SK-N-SH (cell line): Measurements from ENCODE around the gene MT1H. TPM values are rescaled to one million over a fixed set of nuclear protein-coding genes. Genes with fewer than 3 reads are reported as not detected.

Source experiments
- CTCF ChIA-PET: fragments of 300-600, 350-600 bp; formaldehyde crosslinking; extraction: SDS; loops from one replicate; lab custom pipeline; 2021; lab: Yijun Ruan, JAX
- POLR2A ChIA-PET: fragments of 350-600 bp; sonication (Branson Sonifier 250); formaldehyde crosslinking; extraction: SDS; loops from one replicate; lab custom pipeline; 2020; ENCODE audit warnings: antibody characterized with exemption, inconsistent platforms; lab: Yijun Ruan, JAX
- DNase-seq: peaks from one replicate; pipeline ENCODE4 v3.0.0; 2012
- H2AFZ ChIP-seq: fragments of 200-600 bp; sonication (generic); 2 replicates; pipeline ENCODE4 v1.8.1; 2016; ENCODE audit warnings: antibody characterized with exemption, mild to moderate bottlenecking, low read depth
- H3F3A ChIP-seq: fragments of 200-600 bp; sonication (generic); replicated peaks from 2 replicates; pipeline ENCODE3; 2016; ENCODE audit warnings: antibody characterized with exemption, mild to moderate bottlenecking; ENCODE audit not compliant: insufficient read depth
- H3K27ac ChIP-seq, 2 experiments: fragments of 200-500 bp in 1 of 2; fragments of 200-600 bp in 1 of 2; sonication (Bioruptor generic) in 1 of 2; sonication (generic), shearing (Covaris generic) in 1 of 2; 2 replicates each; pipeline versions ENCODE4 v1.5.1 to v1.6.1; 2014 to 2016; ENCODE audit warnings: low read depth in 2 of 2, inconsistent platforms in 1 of 2, low read length in 1 of 2, mild to moderate bottlenecking in 1 of 2, mixed read lengths in 1 of 2
- H3K27me3 ChIP-seq: fragments of 200-600 bp; sonication (generic), shearing (Covaris generic); 2 replicates; pipeline ENCODE4 v1.6.1; 2016; ENCODE audit warnings: mixed run types; ENCODE audit not compliant: insufficient read depth
- H3K36me3 ChIP-seq, 2 experiments: fragments of 200-500 bp in 1 of 2; fragments of 200-600 bp in 1 of 2; sonication (Bioruptor generic) in 1 of 2; sonication (generic) in 1 of 2; replicated peaks in 1 of 2; 2 replicates each; pipeline versions ENCODE3 to v1.5.1; 2014 to 2016; ENCODE audit warnings: low read length in 1 of 2, mild to moderate bottlenecking in 1 of 2; ENCODE audit not compliant: insufficient read depth in 2 of 2, control insufficient read depth in 1 of 2
- H3K4me1 ChIP-seq, 2 experiments: fragments of 200-500 bp in 1 of 2; fragments of 200-600 bp in 1 of 2; sonication (Bioruptor generic) in 1 of 2; sonication (generic), shearing (Covaris generic) in 1 of 2; 2 replicates each; pipeline versions ENCODE4 v1.5.1 to v1.6.1; 2014 to 2016; ENCODE audit warnings: low read depth in 1 of 2, low read length in 1 of 2, mixed run types in 1 of 2; ENCODE audit not compliant: insufficient read depth in 2 of 2, control insufficient read depth in 1 of 2
- H3K4me2 ChIP-seq: fragments of 200-600 bp; sonication (generic), shearing (Covaris generic); 2 replicates; pipeline ENCODE4 v1.6.1; 2017; ENCODE audit warnings: mixed run types
- H3K4me3 ChIP-seq, 2 experiments: fragments of 200-500 bp in 1 of 2; fragments of 200-600 bp in 1 of 2; sonication (Bioruptor generic) in 1 of 2; sonication (generic), shearing (Covaris generic) in 1 of 2; 2 replicates each; pipeline versions ENCODE4 v1.5.1 to v1.8.1; 2014 to 2016; ENCODE audit warnings: low read depth in 2 of 2, inconsistent platforms in 1 of 2, low read length in 1 of 2, mild to moderate bottlenecking in 1 of 2, mixed read lengths in 1 of 2, moderate library complexity in 1 of 2
- H3K79me2 ChIP-seq: fragments of 200-600 bp; sonication (generic); 2 replicates; pipeline ENCODE4 v1.8.1; 2017; ENCODE audit warnings: mild to moderate bottlenecking; ENCODE audit not compliant: insufficient read depth
- H3K9ac ChIP-seq: fragments of 200-600 bp; sonication (generic); 2 replicates; pipeline ENCODE4 v1.6.1; 2017; ENCODE audit warnings: mixed run types
- H3K9me2 ChIP-seq: fragments of 200-600 bp; sonication (generic); 2 replicates; pipeline ENCODE4 v1.6.1; 2017; ENCODE audit warnings: mixed run types
- H3K9me3 ChIP-seq: fragments of 200-600 bp; sonication (generic); 2 replicates; pipeline ENCODE4 v1.6.1; 2017; ENCODE audit warnings: mixed run types, mild to moderate bottlenecking, moderate library complexity
- H4K20me1 ChIP-seq: fragments of 200-600 bp; sonication (generic); 2 replicates; pipeline ENCODE4 v1.6.1; 2017; ENCODE audit warnings: mild to moderate bottlenecking, mixed run types; ENCODE audit not compliant: insufficient read depth
- ELF1 ChIP-seq: IDR thresholded peaks from 2 replicates; pipeline ENCODE4 v1.4.0; 2012
- FOXM1 ChIP-seq: IDR thresholded peaks from 2 replicates; pipeline ENCODE4 v1.4.0; 2012; ENCODE audit warnings: low read depth, mild to moderate bottlenecking
- GABPA ChIP-seq: IDR thresholded peaks from 2 replicates; pipeline ENCODE4 v1.4.0; 2012; ENCODE audit warnings: low read depth, mild to moderate bottlenecking
- GATA2 ChIP-seq: sonication (generic); formaldehyde crosslinking; IDR thresholded peaks from 2 replicates; pipeline ENCODE4 v1.5.0; 2020; ENCODE audit warnings: mild to moderate bottlenecking, missing genetic modification reagents
- JUND ChIP-seq: IDR thresholded peaks from 2 replicates; pipeline ENCODE4 v1.4.0; 2012
- MEF2A ChIP-seq: IDR thresholded peaks from 2 replicates; pipeline ENCODE4 v1.4.0; 2012; ENCODE audit warnings: low read depth, borderline replicate concordance
- MXI1 ChIP-seq: IDR thresholded peaks from 2 replicates; pipeline ENCODE4 v1.6.1; 2012; ENCODE audit warnings: mild to moderate bottlenecking, low read depth, low read length, improper control_type of control experiment
- RAD21 ChIP-seq: IDR thresholded peaks from 2 replicates; pipeline ENCODE4 v1.6.1; 2012; ENCODE audit warnings: mild to moderate bottlenecking, low read length
- RCOR1 ChIP-seq: fragments of 150-350 bp; IDR thresholded peaks from 2 replicates; pipeline ENCODE4 v1.6.1; 2017; ENCODE audit warnings: antibody characterized with exemption, low read length
- RFX5 ChIP-seq: IDR thresholded peaks from 2 replicates; pipeline ENCODE4 v1.6.1; 2012; ENCODE audit warnings: mild to moderate bottlenecking, improper control_type of control experiment, low read length
- RXRA ChIP-seq: IDR thresholded peaks from 2 replicates; pipeline ENCODE4 v1.4.0; 2012; ENCODE audit warnings: low read depth, mild to moderate bottlenecking, borderline replicate concordance
- SIN3A ChIP-seq: IDR thresholded peaks from 2 replicates; pipeline ENCODE4 v1.6.1; 2012; ENCODE audit warnings: low read depth, mild to moderate bottlenecking, low read length, moderate library complexity, borderline replicate concordance
- TAF1 ChIP-seq: IDR thresholded peaks from 2 replicates; pipeline ENCODE4 v1.6.1; 2012; ENCODE audit warnings: low read depth, mild to moderate bottlenecking, low read length, moderate library complexity, borderline replicate concordance
- TEAD4 ChIP-seq: IDR thresholded peaks from 2 replicates; pipeline ENCODE4 v1.4.0; 2012; ENCODE audit warnings: mild to moderate bottlenecking, borderline replicate concordance; ENCODE audit not compliant: insufficient read depth
- WGBS: methylation state at CpG from one replicate; pipeline ENCODE4 v1.1.6; 2017; ENCODE audit warnings: low lambda C conversion rate; 5-methylcytosine and 5-hydroxymethylcytosine counted together
- polyA plus RNA-seq, 3 experiments: library from polyadenylated mRNA; depleted of rRNA; stranded (reverse); fragments of >200 nt; gene quantifications; 2 replicates each; pipeline ENCODE4 v1.2.3, GENCODE V29; 2012
- TF ChIP-seq, protein P1 (sequence below): fragments of 150-350 bp; IDR thresholded peaks from 2 replicates; pipeline ENCODE4 v1.6.1; 2016; ENCODE audit warnings: mild to moderate bottlenecking, low read depth, low read length
- TF ChIP-seq, protein P2 (sequence below): IDR thresholded peaks from 2 replicates; pipeline ENCODE4 v1.4.0; 2012; ENCODE audit warnings: low read depth, borderline replicate concordance
- TF ChIP-seq, protein P3 (sequence below): IDR thresholded peaks from 2 replicates; pipeline ENCODE4 v1.4.0; 2012; ENCODE audit warnings: low read depth

The MT1H gene
- polyA plus RNA-seq, 1 of the 3 experiments (the other 2 are of a cell fraction) = not detected

DNA sequence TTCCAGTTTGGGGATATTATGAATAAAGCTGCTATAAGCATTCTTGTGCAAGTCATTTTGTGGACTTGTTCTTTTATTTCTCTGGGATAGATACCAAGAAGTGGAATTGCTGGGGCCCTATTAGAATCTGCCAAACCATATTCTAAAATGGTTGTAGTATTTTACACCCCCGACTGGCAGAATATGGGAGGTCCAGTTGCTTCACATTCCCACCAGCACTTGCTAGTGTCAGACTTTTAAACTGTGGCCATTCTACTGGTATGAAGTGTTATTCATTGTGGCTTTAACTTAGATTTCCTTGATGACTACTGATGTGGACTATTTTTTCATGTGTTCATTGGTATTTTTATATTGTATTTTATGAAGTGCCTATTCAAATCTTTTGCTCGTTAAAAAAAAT lies 42.2 kb downstream of the MT1H start:
- Histone ChIP-seq H3K27me3 (no peaks in the 10 kb centered on the region), H3F3A (no peaks in the 10 kb centered on the region), H2AFZ (no peak overlapping the region), H3K4me2 (no peak overlapping the region), H3K9me2 (no peaks in the 10 kb centered on the region), H3K4me1 (peaks cover 0 to 18% of the 10 kb centered on the region in 2 experiments; a peak in 2 of 4 replicates), H3K4me3 (no peak overlapping the region), H3K79me2 (no peaks in the 10 kb centered on the region), H3K9me3 (no peaks in the 10 kb centered on the region), H3K9ac (no peak overlapping the region), H3K36me3 (no peaks in the 10 kb centered on the region), H3K27ac (no peak overlapping the region), H4K20me1 (no peaks in the 10 kb centered on the region)
- DNase-seq = no peak
- ChIA-PET CTCF (interaction anchor here (1.2 to 2.2 kb wide), 2 partner anchors 10 to 78 kb away, joined by 7 to 10 read pairs; no protein-coding TSS in a partner anchor), POLR2A (no interaction called here)
- 84% methylated on average over 2 of the region's 2 CpGs for WGBS
- TF ChIP-seq RFX5 (no peak), JUND (no peak), SIN3A (no peak), GATA2 (CRISPR knock-in tag) (no peak), TEAD4 (no peak), ELF1 (no peak)
- TF ChIP-seq, protein P1, sequence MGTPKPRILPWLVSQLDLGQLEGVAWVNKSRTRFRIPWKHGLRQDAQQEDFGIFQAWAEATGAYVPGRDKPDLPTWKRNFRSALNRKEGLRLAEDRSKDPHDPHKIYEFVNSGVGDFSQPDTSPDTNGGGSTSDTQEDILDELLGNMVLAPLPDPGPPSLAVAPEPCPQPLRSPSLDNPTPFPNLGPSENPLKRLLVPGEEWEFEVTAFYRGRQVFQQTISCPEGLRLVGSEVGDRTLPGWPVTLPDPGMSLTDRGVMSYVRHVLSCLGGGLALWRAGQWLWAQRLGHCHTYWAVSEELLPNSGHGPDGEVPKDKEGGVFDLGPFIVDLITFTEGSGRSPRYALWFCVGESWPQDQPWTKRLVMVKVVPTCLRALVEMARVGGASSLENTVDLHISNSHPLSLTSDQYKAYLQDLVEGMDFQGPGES = no peak
- TF ChIP-seq, protein P2, sequence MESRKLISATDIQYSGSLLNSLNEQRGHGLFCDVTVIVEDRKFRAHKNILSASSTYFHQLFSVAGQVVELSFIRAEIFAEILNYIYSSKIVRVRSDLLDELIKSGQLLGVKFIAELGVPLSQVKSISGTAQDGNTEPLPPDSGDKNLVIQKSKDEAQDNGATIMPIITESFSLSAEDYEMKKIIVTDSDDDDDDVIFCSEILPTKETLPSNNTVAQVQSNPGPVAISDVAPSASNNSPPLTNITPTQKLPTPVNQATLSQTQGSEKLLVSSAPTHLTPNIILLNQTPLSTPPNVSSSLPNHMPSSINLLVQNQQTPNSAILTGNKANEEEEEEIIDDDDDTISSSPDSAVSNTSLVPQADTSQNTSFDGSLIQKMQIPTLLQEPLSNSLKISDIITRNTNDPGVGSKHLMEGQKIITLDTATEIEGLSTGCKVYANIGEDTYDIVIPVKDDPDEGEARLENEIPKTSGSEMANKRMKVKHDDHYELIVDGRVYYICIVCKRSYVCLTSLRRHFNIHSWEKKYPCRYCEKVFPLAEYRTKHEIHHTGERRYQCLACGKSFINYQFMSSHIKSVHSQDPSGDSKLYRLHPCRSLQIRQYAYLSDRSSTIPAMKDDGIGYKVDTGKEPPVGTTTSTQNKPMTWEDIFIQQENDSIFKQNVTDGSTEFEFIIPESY = no peak

DNA sequence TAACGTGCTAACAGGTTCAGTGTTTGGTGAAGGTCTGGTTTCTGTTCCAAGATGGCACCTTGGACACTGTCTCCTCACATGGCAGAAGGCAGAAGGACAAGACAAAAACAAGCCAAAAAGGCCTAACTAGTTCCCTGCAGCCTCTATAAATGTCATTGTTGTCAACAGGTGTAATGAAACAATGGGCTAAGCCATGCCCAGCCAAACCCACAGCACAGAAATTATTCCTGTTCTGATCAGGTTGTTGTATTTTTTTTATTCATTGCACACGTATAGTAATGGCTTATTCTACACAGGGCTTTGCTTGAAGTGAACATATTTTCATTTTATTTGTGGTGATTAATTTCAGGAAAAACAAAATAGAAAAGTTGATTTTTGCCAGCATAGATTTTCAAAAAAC lies 44.2 kb downstream of the MT1H start:
- Histone ChIP-seq H3K4me3 (no peak overlapping the region), H4K20me1 (no peaks in the 10 kb centered on the region), H3K27ac (no peak overlapping the region), H3K9me2 (no peaks in the 10 kb centered on the region), H3K79me2 (no peaks in the 10 kb centered on the region), H3K36me3 (no peaks in the 10 kb centered on the region), H3K27me3 (no peaks in the 10 kb centered on the region)
- ChIA-PET POLR2A (no interaction called here), CTCF (interaction anchor here (0.6 kb wide), 1 partner anchor 113 kb away, joined by 3 read pairs; no protein-coding TSS in a partner anchor)
- TF ChIP-seq RXRA (no peak), FOXM1 (no peak), ELF1 (no peak), MEF2A (no peak), RAD21 (no peak), RCOR1 (no peak), MXI1 (no peak), TAF1 (no peak), GABPA (no peak)
- TF ChIP-seq, protein P1 = no peak
- TF ChIP-seq, protein P2 = no peak
- TF ChIP-seq, protein P3, sequence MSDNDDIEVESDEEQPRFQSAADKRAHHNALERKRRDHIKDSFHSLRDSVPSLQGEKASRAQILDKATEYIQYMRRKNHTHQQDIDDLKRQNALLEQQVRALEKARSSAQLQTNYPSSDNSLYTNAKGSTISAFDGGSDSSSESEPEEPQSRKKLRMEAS = no peak
- TF ChIP-seq, all 33 proteins: peak for 0
- Histone ChIP-seq H2AFZ (no peak overlapping the region), H3K4me1 (peaks cover 0 to 13% of the 10 kb centered on the region in 2 experiments; a peak in 2 of 4 replicates), H3K9me3 (no peaks in the 10 kb centered on the region), H3K4me2 (no peak overlapping the region), H3K9ac (no peak overlapping the region), H3F3A (no peaks in the 10 kb centered on the region)
- 75% methylated on average over 2 of the region's 2 CpGs for WGBS
- DNase-seq = no peak
